Colonic mucosa (tissue), 4 donors: ENCODE data around the gene GALNT1. TPM values are rescaled to one million over a fixed set of nuclear protein-coding genes. Genes with fewer than 3 reads are reported as not detected.

Experiments
- DNase-seq: peaks from one replicate; pipeline ENCODE4 v3.0.0-alpha.2; 2020
- H3K27ac ChIP-seq: fragments of 200-600 bp; one replicate; pipeline ENCODE4 v1.8.0; 2021
- H3K27me3 ChIP-seq: fragments of 200-600 bp; one replicate; pipeline ENCODE4 v1.8.0; 2021
- H3K36me3 ChIP-seq: fragments of 200-600 bp; one replicate; pipeline ENCODE4 v1.8.0; 2021
- H3K4me1 ChIP-seq: fragments of 200-600 bp; one replicate; pipeline ENCODE4 v1.8.0; 2021; ENCODE audit warnings: mild to moderate bottlenecking
- H3K4me3 ChIP-seq: fragments of 200-600 bp; one replicate; pipeline ENCODE4 v1.8.0; 2021
- H3K9ac ChIP-seq, 2 donors: one replicate each; pipeline ENCODE4 v1.7.0; 2013; ENCODE audit warnings: control low read depth in 2 of 2, low read depth in 2 of 2, low read length in 2 of 2
- H3K9me3 ChIP-seq: fragments of 200-600 bp; one replicate; pipeline ENCODE4 v1.8.0; 2021
- CTCF ChIP-seq: fragments of 200-600 bp; IDR thresholded peaks from one replicate; pipeline ENCODE4 v1.8.0; 2022; ENCODE audit warnings: antibody characterized with exemption, mild to moderate bottlenecking
- intact Hi-C: fragments of 100-400 bp; cut with DNase I; formaldehyde crosslinking; loops from one replicate; pipeline ENCODE4 v1.14.1; 2022
- total RNA-seq, 2 donors: library from RNA; stranded (reverse); fragmentation: NEBNext Ultra II Directional in 1 of 2; extraction: Animal tissue kit (Norgen Biotek cat#: 25700) in 1 of 2; gene quantifications; one replicate each; pipeline ENCODE4 v1.2.1, GENCODE V29; 2021
- donor health status: healthy.
- donor health status: DM: no; HTN: no; CAD: no.
- donor health status: DM: no; HTN: no; CAD: no.

Gene GALNT1
- total RNA-seq: 100 to 1,000 TPM; 108 to 140 TPM

- intact Hi-C loops: no loop called here
- no peaks in the 10 kb centered on the region for H3K36me3 ChIP-seq
These were observed at the start of gene GALNT1 for GRCh38 chr18:35581546-35581897. Gene GALNT1 (plus strand): TSS chr18:35581740. CDS start chr18:35654663, 72,923 bp downstream.

GRCh38 chr18:35533916-35534405, 47.6 kb upstream of the GALNT1 start:
- Histone ChIP-seq H3K4me3 (no peak overlapping the region), H3K9ac (no peak overlapping the region), H3K9me3 (no peaks in the 10 kb centered on the region), H3K4me1 (no peaks in the 10 kb centered on the region), H3K27ac (no peak overlapping the region), H3K27me3 (no peaks in the 10 kb centered on the region), H3K36me3 (no peaks in the 10 kb centered on the region)
- no peak for DNase-seq
- TF ChIP-seq CTCF: no peak
- intact Hi-C loops: no loop called here

More at GRCh38 chr18:35581546-35581897, at the start of gene GALNT1:
- peaks cover 7% of the 10 kb centered on the region for H3K4me1 ChIP-seq
- TF ChIP-seq CTCF: no peak
- H3K9me3 ChIP-seq: no peaks in the 10 kb centered on the region
- H3K27ac ChIP-seq: peak within 1 kb of the TSS; percentile 82
- H3K4me3 ChIP-seq: peak within 1 kb of the TSS; percentile 71
- no peak for DNase-seq
- no peaks in the 10 kb centered on the region for H3K27me3 ChIP-seq
- H3K9ac ChIP-seq: peak within 1 kb of the TSS; percentile 66 to 85

- intact Hi-C loops: no loop called here
- TF ChIP-seq CTCF: no peak
These were observed 46.2 kb upstream of the GALNT1 start for GRCh38 chr18:35535297-35535696.

GRCh38 chr18:35542356-35542755, 39.2 kb upstream of the GALNT1 start:
- H3K9ac ChIP-seq: no peak overlapping the region
- no peak overlapping the region for H3K27ac ChIP-seq
- intact Hi-C loops: no loop called here
- no peaks in the 10 kb centered on the region for H3K4me1 ChIP-seq
- no peak for TF ChIP-seq CTCF
- no peaks in the 10 kb centered on the region for H3K9me3 ChIP-seq
- no peaks in the 10 kb centered on the region for H3K36me3 ChIP-seq
- DNase-seq: no peak
- H3K27me3 ChIP-seq: no peaks in the 10 kb centered on the region
- H3K4me3 ChIP-seq: no peak overlapping the region

More at GRCh38 chr18:35535297-35535696, 46.2 kb upstream of the GALNT1 start:
- no peaks in the 10 kb centered on the region for H3K9me3 ChIP-seq
- H3K27me3 ChIP-seq: no peaks in the 10 kb centered on the region
- H3K27ac ChIP-seq: no peak overlapping the region
- H3K4me3 ChIP-seq: no peak overlapping the region
- H3K4me1 ChIP-seq: no peaks in the 10 kb centered on the region
- no peak for DNase-seq
- H3K36me3 ChIP-seq: no peaks in the 10 kb centered on the region
- no peak overlapping the region for H3K9ac ChIP-seq

GRCh38 chr18:35547008-35547605, 34.4 kb upstream of the GALNT1 start:
- DNase-seq: no peak
- Histone ChIP-seq H3K27me3 (no peaks in the 10 kb centered on the region), H3K4me3 (no peak overlapping the region), H3K9ac (no peak overlapping the region), H3K27ac (no peak overlapping the region), H3K36me3 (no peaks in the 10 kb centered on the region), H3K9me3 (no peaks in the 10 kb centered on the region), H3K4me1 (no peaks in the 10 kb centered on the region)
- TF ChIP-seq CTCF: no peak
- intact Hi-C loops: no loop called here
